ELF-1 (cell line): ENCODE data around the gene GJA5.

Experiments
- DNase-seq: peaks from one replicate; pipeline ENCODE4 v3.0.0-alpha.2; 2016; ENCODE audit warnings: low read depth, low spot score

GJA5 gene

DNA sequence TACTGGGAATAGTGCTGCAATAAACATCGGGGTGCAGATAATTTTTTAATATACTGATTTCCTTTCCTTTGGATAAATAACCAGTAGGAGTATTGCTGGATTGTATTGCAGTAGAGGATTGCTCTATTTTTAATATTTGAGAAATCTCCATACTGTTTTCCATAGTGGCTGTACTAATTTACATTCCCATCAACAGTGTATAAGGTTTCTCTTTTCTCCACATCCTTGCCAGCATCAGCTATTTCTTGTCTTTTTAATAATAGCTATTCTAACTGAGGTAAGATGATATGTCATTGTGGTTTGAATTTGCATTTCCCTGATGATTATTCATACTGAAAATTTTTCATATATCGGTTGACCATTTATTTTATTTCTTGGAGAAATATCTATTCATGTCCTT lies 31.1 kb downstream of the GJA5 start:
- no peak for DNase-seq

DNA sequence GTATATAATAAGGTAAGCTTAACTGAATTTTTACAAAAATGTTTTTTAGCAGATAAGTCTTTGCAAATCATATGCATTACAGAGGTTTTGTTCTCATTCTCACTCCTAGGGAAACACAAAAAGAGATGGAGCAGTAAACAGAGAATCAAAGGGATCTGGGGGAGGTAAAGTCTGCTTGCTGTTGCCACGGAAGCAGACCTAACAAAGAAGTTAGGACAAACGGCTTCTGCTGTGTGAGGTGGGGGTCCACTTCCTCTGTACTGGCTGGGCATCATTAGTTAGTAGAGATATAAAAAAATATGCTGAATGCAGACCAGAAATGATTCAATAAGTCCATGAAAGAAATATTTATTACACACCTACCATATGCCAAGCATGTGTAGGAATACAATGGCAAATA lies 34.2 kb downstream of the GJA5 start:
- DNase-seq, result no peak

DNA sequence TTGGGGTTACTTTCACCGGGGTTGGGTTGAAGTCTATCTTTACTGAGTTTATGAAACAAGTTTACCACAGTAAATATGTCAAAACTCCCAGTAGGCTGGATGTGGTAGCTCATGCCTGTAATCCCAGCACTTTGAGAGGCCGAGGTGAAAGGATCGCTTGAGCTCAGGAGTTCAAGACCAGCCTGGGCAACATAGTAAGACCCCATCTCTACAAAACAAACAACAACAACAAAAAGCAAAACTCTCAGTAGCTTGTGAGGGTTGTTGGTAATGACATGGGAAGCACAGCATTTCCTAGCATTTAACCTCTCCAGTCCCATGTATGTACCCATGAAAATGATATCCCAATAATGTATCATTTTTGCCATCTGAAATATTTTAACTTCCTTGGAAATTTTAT lies 34.7 kb downstream of the GJA5 start:
- DNase-seq, result no peak

DNA sequence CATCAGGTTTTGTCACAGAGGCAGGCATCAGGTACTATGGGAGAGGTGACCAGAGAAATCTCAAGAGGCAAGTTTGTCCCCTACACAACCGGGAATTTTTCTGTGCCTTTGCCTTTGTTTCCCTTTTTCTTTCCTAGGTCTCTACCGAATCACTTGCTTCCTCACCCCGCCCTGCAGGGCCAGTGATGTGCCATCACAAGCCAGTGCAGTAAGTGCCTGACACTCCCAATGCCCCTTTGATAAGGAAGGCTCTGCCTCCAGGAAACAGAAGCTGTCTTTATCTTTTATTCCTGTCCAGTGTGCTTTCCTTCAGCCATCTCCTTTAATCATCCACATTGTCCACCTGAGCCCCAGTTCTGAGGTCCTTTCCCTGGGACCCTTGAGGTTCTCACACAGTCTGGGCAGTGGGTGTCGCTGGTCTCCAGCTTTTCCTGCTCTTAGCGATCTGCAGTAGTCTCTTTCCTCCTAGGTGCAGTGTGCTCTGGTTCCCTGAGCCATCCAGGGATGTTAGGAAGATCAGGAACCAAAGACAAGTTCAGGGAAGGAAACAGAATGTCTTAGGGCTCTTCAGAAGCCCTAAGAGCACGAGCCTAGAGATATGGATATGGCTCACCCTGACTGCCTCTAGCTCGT lies 36.6 kb downstream of the GJA5 start:
- DNase-seq, result peak; percentile 79

DNA sequence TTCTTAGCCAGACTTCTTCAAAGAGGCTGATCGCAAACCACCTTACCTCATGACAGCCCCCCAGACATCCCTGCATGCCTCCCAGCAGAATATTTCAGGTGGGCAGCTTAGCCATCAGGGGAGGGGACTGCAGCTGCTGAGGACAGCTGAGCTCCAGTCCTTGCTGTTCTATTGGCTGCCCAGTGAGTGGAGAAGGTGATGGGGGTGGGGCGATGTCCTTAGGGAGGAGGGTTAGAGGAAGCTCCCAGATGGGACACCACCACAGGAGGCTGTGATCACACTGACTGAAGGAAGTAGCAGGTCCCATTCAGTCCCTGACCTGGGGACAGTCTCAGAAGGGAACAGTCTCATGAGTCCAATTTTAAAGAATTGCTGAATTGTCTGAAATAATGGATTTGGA lies 38.3 kb downstream of the GJA5 start:
- DNase-seq, result peak; percentile 53

DNA sequence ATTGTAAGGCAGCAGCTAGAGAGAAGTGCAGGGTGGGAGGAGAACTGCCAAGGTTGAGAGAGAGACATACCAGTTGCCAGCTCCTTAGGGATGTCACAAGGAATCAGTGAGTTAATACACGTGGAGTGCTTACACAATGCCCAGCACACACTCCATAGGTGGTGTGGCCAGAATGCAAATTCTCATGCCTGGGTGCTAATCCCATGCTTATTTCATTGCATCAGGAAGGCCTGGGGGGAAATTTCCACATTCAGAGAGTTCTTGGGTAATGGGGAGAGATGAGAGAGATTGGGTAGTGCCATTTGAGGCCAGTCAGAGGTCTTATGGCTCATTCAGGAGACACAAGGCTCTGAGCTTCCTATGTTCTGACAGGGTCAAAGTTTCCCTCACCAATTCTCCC lies 38.7 kb downstream of the GJA5 start:
- DNase-seq, result peak; percentile 27

DNA sequence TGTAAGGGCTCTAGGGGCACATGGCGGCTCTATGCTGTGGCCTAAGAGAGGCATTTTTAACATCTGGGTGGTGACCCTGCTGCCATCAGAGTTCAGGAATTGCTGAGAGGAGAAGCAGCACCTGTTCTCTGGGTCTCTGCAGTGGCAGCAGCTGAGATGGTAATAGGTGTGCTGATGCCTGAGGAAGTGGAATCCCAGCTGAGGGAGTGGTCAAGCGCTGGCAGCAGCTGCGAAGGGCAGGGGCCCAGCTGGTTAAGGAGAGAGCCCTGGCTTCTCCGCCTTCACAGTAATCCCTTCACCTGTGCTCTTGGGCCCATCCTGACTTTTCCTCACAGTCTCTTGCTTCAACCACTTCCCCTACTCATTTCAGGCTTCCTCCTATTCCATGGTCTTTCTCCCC lies 39.8 kb downstream of the GJA5 start:
- DNase-seq, result no peak

DNA sequence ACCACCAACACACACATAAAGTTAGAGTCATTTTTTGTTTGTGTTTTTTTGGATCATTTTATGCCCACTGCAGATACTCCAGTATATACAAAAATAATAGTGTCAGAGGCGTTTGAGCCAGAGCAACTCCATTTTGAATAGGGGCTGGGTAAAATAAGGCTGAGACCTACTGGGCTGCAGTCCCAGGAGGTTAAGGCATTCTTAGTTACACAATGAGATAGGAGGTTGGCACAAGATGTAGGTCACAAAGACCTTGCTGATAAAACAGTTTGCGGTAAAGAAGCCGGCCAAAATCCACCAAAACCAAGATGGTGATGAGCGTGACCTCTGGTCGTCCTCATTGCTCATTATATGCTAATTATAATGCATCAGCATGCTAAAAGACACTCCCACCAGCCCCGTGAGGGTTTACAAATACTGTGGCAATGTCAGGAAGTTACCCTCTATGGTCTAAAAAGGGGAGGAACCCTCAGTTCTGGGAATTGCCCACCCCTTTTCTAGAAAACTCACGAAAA lies 40.6 kb downstream of the GJA5 start:
- DNase-seq, result no peak

DNA sequence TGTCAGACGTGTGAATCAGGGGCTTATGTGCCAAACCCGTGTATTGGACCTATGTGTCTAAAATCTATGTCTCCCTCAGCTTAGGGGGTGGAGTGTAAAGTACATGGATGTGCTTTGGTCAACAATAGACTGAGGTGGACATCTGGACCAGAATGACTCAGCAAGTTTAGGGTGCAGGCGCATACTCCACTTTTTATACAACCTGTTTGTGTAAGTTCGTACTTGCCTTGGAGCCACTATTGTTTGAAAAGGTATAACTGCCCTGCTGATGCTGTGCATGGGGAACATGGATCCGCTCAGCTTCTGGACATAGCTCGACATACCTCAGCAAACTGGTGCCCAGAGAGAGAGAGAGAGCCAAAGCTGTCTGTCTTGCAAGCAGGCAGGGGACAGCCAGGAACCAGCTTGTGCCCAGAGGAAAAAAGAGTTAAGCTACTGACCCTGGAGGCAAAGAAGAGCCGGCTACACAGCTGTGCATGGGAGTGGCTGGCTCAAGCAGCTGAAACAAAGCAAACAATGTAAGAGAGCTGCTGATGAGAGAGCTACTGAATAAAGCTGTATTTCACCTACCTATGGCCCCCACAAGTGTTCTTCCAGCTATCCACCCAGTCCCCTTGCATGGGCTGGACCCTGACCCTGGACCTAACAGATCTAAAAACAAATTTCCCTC lies 41.2 kb downstream of the GJA5 start:
- DNase-seq, result peak; percentile 27

DNA sequence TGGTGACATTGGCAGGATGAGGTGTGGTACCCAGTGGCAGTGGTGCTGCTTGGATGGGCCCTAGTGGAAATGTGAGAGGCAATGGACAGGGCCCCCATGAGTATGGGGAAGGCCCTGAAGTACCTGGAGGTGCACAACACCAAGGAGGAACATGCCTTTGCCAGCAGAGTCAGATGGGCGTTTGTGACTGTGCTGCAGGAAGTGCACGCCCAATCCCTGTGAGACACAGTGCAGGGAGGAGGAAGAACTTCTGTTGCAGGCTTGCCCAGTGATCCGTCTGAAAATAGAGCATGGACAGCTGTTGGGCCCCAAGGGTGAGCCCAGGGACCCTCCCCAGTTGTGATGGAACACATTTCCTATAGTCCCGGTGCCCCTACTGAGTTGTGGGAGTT lies 42.7 kb downstream of the GJA5 start:
- no peak for DNase-seq

DNA sequence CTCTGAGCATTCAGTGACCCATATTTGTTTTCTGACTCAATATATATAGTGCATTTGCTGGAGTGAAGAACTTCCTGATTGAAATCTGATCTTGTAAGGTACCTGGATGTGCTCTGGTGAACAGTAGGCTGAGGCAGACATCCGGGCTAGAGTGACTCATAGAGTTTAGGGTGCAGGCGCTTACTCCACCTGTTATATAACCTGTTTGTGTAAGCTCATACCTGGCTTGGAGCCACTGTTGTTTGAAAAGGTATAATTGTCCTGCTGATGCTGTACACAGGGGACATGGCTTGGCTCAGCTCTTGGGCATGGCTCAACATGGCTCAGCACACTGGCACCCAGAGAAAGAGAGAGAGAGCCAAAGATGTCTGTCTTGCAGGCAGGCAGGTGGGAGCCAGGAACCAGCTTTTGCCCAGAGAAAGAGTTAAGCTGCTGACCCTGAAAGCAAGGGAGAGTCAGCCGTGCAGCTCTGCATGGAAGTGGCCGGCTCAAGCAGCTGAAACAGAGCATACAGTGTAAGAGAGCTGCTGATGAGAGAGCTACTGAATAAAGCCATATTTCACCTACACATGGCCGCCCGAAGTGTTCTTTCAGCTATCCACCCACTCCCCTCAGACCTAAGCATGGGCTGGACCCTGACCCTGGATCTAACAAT lies 43.2 kb downstream of the GJA5 start:
- no peak for DNase-seq

DNA sequence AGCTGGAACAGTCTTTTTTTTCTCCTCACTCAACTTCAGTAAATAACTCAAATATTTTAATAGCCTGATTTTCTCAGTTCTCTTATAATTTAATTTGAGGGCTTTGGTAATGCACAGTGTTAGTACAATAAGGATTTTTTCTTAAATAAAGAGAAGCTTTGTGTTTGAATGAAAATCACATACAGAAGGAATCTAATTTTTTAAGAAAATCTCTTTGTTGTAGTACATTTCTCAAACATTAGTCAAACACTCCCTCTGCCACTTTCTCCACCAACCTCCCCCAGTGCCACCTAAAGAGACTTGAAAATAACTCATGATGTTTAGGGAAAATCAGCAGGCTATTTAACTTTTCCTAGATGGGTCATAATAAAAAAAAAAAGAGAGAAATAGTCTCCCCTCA lies 47.8 kb downstream of the GJA5 start:
- DNase-seq, result no peak
